Subcutaneous preadipocyte (primary cell): ENCODE results near the gene KRTAP10-3. TPM values are rescaled to one million over a fixed set of nuclear protein-coding genes. Genes with fewer than 3 reads are reported as not detected.

Experiments
- total RNA-seq: library from RNA; depleted of rRNA; stranded (reverse); fragments of >200 nt; gene quantifications from 2 replicates; pipeline ENCODE4 v1.2.3, GENCODE V29; 2012

The KRTAP10-3 gene, protein sequence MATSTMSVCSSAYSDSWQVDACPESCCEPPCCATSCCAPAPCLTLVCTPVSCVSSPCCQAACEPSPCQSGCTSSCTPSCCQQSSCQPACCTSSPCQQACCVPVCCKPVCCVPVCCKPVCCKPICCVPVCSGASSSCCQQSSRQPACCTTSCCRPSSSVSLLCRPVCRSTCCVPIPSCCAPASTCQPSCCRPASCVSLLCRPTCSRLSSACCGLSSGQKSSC
- not detected in 2 replicates for total RNA-seq

DNA sequence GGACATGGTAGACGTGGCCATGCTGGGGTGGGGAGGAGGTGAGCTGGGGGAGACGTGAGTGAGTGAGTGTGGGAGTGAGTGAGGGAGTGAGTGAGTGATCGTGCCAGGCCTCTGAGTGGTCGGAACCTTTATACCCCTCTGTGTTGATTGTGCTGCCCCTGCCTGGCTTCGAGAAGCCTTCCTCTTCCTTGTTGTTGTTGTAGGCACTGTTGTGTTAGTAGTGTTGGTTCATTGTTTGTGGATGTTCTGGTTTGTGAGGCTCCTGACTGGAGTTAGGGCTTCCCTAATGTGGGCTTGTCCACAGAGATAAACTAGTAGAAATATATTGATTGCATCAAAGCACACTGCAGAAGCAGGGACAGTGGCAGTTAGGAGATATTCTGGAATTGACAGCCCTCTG is at the start of gene KRTAP10-3:
Gene KRTAP10-3 (minus strand): TSS at position 101 of the 400 bp plus-strand sequence. CDS start 80 bp downstream, at position 21.

DNA sequence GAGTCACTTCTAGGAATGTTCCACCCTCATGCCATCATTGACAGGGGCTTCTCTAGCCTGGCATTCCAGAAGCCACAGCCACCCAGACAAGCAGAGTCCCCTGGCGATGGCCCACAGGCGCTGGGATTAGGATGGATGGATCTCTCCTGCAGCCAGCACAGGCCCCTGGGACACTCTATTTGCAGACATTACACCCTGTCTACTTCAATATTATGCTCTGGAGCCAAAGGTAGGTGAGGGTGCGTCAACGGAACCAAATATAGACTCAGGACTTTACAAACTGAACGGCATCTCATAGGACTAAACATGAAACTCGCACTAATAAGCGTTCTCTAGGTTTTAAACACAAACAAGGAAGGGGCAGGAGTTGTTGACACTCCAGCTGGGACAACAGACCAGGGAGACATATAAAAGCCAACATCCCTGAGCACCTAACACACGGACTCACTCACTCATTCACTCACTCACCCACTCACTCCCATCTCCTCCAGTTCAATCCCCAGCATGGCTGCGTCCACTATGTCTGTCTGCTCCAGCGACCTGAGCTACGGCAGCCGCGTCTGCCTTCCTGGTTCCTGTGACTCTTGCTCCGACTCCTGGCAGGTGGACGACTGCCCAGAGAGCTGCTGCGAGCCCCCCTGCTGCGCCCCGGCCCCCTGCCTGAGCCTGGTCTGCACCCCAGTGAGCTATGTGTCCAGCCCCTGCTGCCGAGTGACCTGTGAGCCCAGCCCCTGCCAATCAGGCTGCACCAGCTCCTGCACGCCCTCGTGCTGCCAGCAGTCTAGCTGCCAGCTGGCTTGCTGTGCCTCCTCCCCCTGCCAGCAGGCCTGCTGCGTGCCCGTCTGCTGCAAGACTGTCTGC is 41.8 kb upstream of the KRTAP10-3 start, which contains the start of gene KRTAP10-7:
Gene KRTAP10-7 (plus strand): TSS at position 480 of the 861 bp plus-strand sequence. CDS start 25 bp downstream, at position 505.

DNA sequence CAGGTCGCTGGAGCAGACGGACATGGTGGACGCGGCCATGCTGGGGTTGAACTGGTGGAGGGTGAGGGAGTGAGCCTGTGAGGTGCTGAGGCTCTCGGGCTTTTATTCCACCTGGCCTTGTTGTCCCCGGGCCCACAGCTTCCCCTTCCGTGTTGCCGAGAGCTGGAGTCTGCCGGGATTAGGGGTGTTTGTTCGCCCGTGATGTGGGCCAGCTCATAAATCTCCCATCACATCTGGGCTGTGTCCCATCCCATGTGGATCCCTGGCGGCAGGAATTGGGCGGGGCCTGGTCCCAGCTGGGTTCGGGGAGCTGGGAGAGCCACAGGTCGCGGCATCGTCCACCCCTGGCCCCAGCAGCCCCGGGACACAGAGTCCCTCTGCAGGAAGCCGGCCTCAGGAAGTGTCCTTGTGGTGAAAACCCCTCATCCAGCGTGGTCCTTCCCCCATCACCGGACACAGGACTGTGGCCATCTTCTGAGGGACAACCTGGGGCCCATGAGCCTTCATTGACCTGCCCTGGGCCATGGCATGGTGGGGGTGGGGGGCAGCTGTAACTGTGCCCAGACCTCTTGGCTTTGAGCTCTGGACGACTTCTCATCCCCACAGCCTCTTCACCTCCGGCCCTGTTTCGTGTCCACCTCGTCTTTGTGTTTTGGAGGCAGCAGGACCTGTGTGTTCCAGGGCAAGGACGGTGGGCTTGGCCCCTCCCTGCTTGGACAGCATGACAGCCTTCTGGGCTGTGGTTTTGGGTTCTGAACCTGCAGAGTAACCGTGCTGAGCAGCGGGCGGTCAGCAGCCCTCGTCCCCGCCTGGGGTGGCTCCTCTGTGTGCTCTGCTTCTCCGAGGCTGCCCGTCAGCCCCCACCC is 34.1 kb upstream of the KRTAP10-3 start, which contains the start of gene KRTAP10-6:
Gene KRTAP10-6 (minus strand): TSS at position 60 of the 866 bp plus-strand sequence. CDS start 21 bp downstream, at position 39.

DNA sequence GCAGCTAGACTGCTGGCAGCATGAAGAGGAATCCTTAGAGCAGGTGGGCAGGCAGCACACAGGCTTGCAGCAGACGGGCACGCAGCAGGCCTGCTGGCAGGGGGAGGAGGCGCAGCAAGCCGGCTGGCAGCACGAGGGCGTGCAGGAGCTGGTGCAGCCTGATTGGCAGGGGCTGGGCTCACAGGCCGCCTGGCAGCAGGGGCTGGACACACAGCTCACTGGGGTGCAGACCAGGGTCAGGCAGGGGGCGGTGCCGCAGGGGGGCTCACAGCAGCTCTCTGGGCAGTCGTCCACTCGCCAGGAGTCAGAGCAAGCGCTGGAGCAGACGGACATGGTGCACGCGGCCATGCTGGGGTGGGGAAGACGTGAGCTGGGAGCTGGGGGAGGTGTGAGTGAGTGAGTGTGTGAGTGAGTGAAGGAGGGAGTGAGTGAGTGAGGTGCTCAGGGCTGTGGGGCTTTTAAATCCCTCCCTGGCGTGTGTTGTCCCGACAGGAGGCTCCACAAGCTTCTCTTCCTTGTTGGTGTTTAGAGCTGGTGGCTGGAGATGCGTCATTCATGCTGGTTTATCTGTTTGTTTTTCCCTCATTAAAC is 21.7 kb upstream of the KRTAP10-3 start, which contains the start of gene KRTAP10-5:
Gene KRTAP10-5 (minus strand): TSS at position 374 of the 591 bp plus-strand sequence. CDS start 26 bp downstream, at position 348.

GRCh38 chr21:44573630-44574456 is 15.2 kb upstream of the KRTAP10-3 start, which contains the start of gene KRTAP10-4:
Gene KRTAP10-4, plus strand, starts transcription at chr21:44573729. Its CDS starts 30 bp downstream, at chr21:44573759.

DNA sequence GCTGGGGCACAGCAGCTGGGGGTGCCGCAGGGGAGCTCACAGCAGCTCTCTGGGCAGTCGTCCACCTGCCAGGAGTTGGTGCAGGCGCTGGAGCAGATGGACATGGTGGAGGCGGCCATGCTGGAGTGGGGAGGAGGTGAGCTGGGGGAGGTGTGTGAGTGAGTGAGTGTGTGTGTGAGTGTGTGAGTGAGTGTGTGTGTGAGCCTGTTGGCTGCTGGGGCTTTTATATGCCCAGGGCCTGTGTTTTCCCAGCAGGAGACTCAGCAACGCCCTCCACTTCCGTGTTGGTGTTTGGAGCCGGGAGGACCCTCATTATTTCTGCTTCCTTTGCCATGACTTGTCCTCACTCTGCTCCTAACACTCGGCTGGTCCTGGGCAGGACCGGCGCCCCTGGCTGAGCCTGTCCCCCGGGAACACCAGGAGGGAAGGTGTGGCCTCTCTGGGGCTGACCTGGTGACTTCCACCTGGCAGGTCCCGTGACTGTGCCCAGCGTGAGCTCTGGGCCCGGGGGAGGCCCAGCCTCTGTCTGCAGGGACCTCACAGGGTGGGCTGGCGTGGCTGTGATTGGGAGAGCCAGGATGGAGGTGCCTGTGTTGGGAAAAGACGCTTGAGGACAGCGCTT is 7.1 kb downstream of the KRTAP10-3 start, which contains the start of gene KRTAP10-2:
Gene KRTAP10-2 (minus strand): TSS at position 166 of the 622 bp plus-strand sequence. CDS start 47 bp downstream, at position 119.

DNA sequence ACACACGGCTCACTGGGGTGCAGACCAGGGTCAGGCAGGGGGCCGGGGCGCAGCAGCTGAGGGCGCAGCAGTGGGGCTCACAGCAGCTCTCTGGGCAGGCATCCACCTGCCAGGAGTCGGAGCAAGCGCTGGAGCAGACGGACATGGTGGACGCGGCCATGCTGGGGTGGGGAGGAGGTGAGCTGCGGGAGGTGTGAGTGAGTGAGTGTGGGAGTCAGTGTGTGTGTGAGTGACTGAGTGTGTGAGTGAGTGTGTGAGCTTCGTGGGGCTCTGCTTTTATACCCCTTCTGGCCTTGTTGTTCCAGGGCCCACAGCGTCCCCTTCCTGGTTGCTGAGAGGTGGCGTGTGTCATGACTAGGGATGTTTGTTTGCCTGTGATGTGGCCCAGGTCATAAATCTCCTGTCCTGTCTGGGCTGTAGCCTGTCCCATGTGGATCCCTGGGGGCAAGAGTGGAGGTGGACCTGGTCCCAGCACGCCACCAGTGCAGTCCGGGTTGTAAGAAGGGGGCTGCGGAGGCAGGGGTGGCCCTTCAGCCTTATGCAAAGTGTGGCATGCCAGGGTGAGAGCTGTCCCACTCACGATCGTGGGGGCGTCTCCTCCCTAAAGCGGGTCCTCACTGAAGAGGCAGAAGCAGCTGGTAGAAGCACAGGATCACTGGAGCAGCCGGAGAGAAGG is 18.5 kb downstream of the KRTAP10-3 start, which contains the start of gene KRTAP10-1:
Gene KRTAP10-1 (minus strand): TSS at position 205 of the 676 bp plus-strand sequence. CDS start 45 bp downstream, at position 160.

Other genes with a start within 250 kb of the KRTAP10-3 start
- 5.7 and 11.0 TPM in 2 replicates for gene CFAP410, start 219.4 kb downstream of the KRTAP10-3 start, total RNA-seq
- not detected in 2 replicates for gene TRPM2, start 205.2 kb downstream of the KRTAP10-3 start, total RNA-seq
- gene LRRC3, start 103.3 kb downstream of the KRTAP10-3 start, total RNA-seq, result 1.2 and 1.5 TPM in 2 replicates
- not detected in 2 replicates for gene KRTAP10-1, start 18.6 kb downstream of the KRTAP10-3 start, total RNA-seq
- not detected in 2 replicates for gene KRTAP10-2, start 7.3 kb downstream of the KRTAP10-3 start, total RNA-seq
- not detected in 2 replicates for gene KRTAP10-4, start 14.9 kb upstream of the KRTAP10-3 start, total RNA-seq
- gene KRTAP10-5, start 21.8 kb upstream of the KRTAP10-3 start, total RNA-seq, result not detected in 2 replicates
- not detected in 2 replicates for gene KRTAP10-6, start 33.7 kb upstream of the KRTAP10-3 start, total RNA-seq
- not detected in 2 replicates for gene KRTAP10-7, start 41.8 kb upstream of the KRTAP10-3 start, total RNA-seq
- not detected in 2 replicates for gene KRTAP10-8, start 53.3 kb upstream of the KRTAP10-3 start, total RNA-seq
- not detected in 2 replicates for gene KRTAP10-9, start 68.3 kb upstream of the KRTAP10-3 start, total RNA-seq
- gene KRTAP10-10, start 78.6 kb upstream of the KRTAP10-3 start, total RNA-seq, result not detected in 2 replicates
- gene KRTAP10-11, start 87.6 kb upstream of the KRTAP10-3 start, total RNA-seq, result not detected in 2 replicates
- not detected in 2 replicates for gene KRTAP12-4, start 95.9 kb upstream of the KRTAP10-3 start, total RNA-seq
- not detected in 2 replicates for gene KRTAP12-3, start 99.1 kb upstream of the KRTAP10-3 start, total RNA-seq
- not detected in 2 replicates for gene KRTAP12-2, start 108.1 kb upstream of the KRTAP10-3 start, total RNA-seq
- not detected in 2 replicates for gene KRTAP12-1, start 123.4 kb upstream of the KRTAP10-3 start, total RNA-seq
- gene KRTAP10-12, start 138.4 kb upstream of the KRTAP10-3 start, total RNA-seq, result not detected in 2 replicates
- gene TSPEAR, start 152.8 kb upstream of the KRTAP10-3 start, total RNA-seq, result not detected in 2 replicates
- 92.7 and 94.8 TPM in 2 replicates for gene UBE2G2, start 243.0 kb upstream of the KRTAP10-3 start, total RNA-seq